Esophagus muscularis mucosa (tissue), 4 donors: ENCODE results near the gene GNPTG.

Source experiments
- CTCF ChIP-seq, 3 experiments: fragments of 200-600 bp in 2 of 3; fragments of 450-650 bp in 1 of 3; sonication (generic) in 2 of 3; IDR thresholded peaks; one replicate each; pipeline ENCODE4 v1.5.1; 2017 to 2019; ENCODE audit warnings: antibody characterized with exemption in 3 of 3, mild to moderate bottlenecking in 2 of 3, moderate library complexity in 1 of 3
- EP300 ChIP-seq: sonication (generic); formaldehyde crosslinking; IDR thresholded peaks from one replicate; pipeline ENCODE4 v1.6.1; 2017; ENCODE audit warnings: antibody characterized with exemption
- POLR2A ChIP-seq: fragments of 450-650 bp; IDR thresholded peaks from one replicate; pipeline ENCODE4 v1.6.1; 2017; ENCODE audit warnings: antibody characterized with exemption, moderate library complexity, mild to moderate bottlenecking, low read depth
- POLR2AphosphoS5 ChIP-seq, 2 donors: sonication (generic); formaldehyde crosslinking; IDR thresholded peaks; one replicate each; pipeline ENCODE4 v1.6.1; 2017; ENCODE audit warnings: antibody characterized with exemption in 2 of 2

- no peak for TF ChIP-seq CTCF (IDR thresholded peaks at IDR 0.05)
- TF ChIP-seq POLR2AphosphoS5 (IDR thresholded peaks at IDR 0.05), result no peak
- no peak for TF ChIP-seq POLR2A
- no peak for TF ChIP-seq EP300
Observed at GRCh38 chr16:1336619-1337018, 15.1 kb upstream of the GNPTG start.
